Liver (tissue), 9 donors: ENCODE data around the gene MAP6. TPM values are rescaled to one million over a fixed set of nuclear protein-coding genes. Genes with fewer than 3 reads are reported as not detected.

Experiments
- DNase-seq: peaks from one replicate; pipeline ENCODE4 v3.0.0-alpha.2; 2017; ENCODE audit warnings: low spot score
- H3K27ac ChIP-seq, 2 donors: one replicate each; pipeline ENCODE4 v1.7.0; 2013; ENCODE audit warnings: inconsistent platforms in 2 of 2, low read length in 2 of 2, control low read depth in 1 of 2, low read depth in 1 of 2, mild to moderate bottlenecking in 1 of 2
- H3K27me3 ChIP-seq, 4 donors: one replicate each; pipeline versions ENCODE4 v1.6.1 to v1.7.0; 2013; ENCODE audit warnings: low read length in 3 of 4, inconsistent platforms in 1 of 4, mild to moderate bottlenecking in 1 of 4, moderate library complexity in 1 of 4; ENCODE audit not compliant: control insufficient read depth in 4 of 4, insufficient read depth in 4 of 4
- H3K36me3 ChIP-seq, 4 donors: one replicate each; pipeline versions ENCODE4 v1.6.1 to v1.7.0; 2013; ENCODE audit warnings: low read length in 3 of 4, mild to moderate bottlenecking in 3 of 4, low read depth in 1 of 4, moderate library complexity in 1 of 4; ENCODE audit not compliant: control insufficient read depth in 4 of 4, insufficient read depth in 3 of 4
- H3K4me1 ChIP-seq, 4 donors: one replicate each; pipeline versions ENCODE4 v1.6.1 to v1.7.0; 2013; ENCODE audit warnings: low read length in 3 of 4, mild to moderate bottlenecking in 3 of 4, moderate library complexity in 1 of 4; ENCODE audit not compliant: control insufficient read depth in 4 of 4, insufficient read depth in 4 of 4
- H3K4me3 ChIP-seq, 3 donors: one replicate each; pipeline versions ENCODE4 v1.6.1 to v1.7.0; 2013; ENCODE audit warnings: low read length in 3 of 3, control low read depth in 1 of 3, low read depth in 1 of 3, mild to moderate bottlenecking in 1 of 3
- H3K9ac ChIP-seq, 2 donors: one replicate each; pipeline ENCODE4 v1.7.0; 2013; ENCODE audit warnings: low read length in 2 of 2, mild to moderate bottlenecking in 2 of 2, moderate library complexity in 2 of 2, control low read depth in 1 of 2, low read depth in 1 of 2
- H3K9me3 ChIP-seq, 4 donors: one replicate each; pipeline versions ENCODE4 v1.6.1 to v1.7.0; 2013; ENCODE audit warnings: low read length in 3 of 4; ENCODE audit not compliant: control insufficient read depth in 4 of 4
- EGR1 ChIP-seq, 2 donors: IDR thresholded peaks; 2 replicates each; pipeline ENCODE4 v1.6.1; 2016 to 2018; ENCODE audit warnings: antibody characterized with exemption in 2 of 2, low read depth in 2 of 2
- FOXA1 ChIP-seq: IDR thresholded peaks from 2 replicates; pipeline ENCODE4 v1.6.1; 2016; ENCODE audit warnings: antibody characterized with exemption
- FOXA2 ChIP-seq: IDR thresholded peaks from 2 replicates; pipeline ENCODE4 v1.6.1; 2016; ENCODE audit warnings: antibody characterized with exemption
- GABPA ChIP-seq, 2 donors: IDR thresholded peaks in 1 of 2; conservative IDR thresholded peaks in 1 of 2; 2 replicates each; pipeline ENCODE4 v1.6.1; 2016; ENCODE audit warnings: antibody characterized with exemption in 2 of 2, mild to moderate bottlenecking in 1 of 2, moderate library complexity in 1 of 2
- HNF4G ChIP-seq: IDR thresholded peaks from 2 replicates; pipeline ENCODE4 v1.6.1; 2016; ENCODE audit warnings: antibody characterized with exemption
- JUND ChIP-seq, 2 donors: IDR thresholded peaks; 2 replicates each; pipeline ENCODE4 v1.6.1; 2016; ENCODE audit warnings: antibody characterized with exemption in 2 of 2
- NR2F2 ChIP-seq: IDR thresholded peaks from 2 replicates; pipeline ENCODE4 v1.6.1; 2016; ENCODE audit warnings: antibody characterized with exemption
- REST ChIP-seq: IDR thresholded peaks from 2 replicates; pipeline ENCODE4 v1.6.1; 2016; ENCODE audit warnings: antibody characterized with exemption, mild to moderate bottlenecking
- RXRA ChIP-seq, 2 donors: IDR thresholded peaks; 2 replicates each; pipeline ENCODE4 v1.6.1; 2017 to 2018; ENCODE audit warnings: antibody characterized with exemption in 2 of 2, mild to moderate bottlenecking in 1 of 2
- SP1 ChIP-seq: IDR thresholded peaks from 2 replicates; pipeline ENCODE4 v1.6.1; 2018; ENCODE audit warnings: antibody characterized with exemption, mild to moderate bottlenecking
- TAF1 ChIP-seq: conservative IDR thresholded peaks from 2 replicates; pipeline ENCODE4 v1.6.1; 2016; ENCODE audit warnings: antibody characterized with exemption, mild to moderate bottlenecking
- WGBS: extraction: QIAGEN DNeasy Blood & Tissue Kit; methylation state at CpG from one replicate; pipeline ENCODE4 v1.1.7; 2013; 5-methylcytosine and 5-hydroxymethylcytosine counted together
- polyA plus RNA-seq, 2 donors: library from polyadenylated mRNA; stranded (reverse) in 1 of 2; unstranded in 1 of 2; fragments of 200-250 nt in 1 of 2; fragments of >200 nt in 1 of 2; fragmentation: Nextera tagmentation in 1 of 2; extraction: Ambion mirVana in 1 of 2; gene quantifications; one replicate each; pipeline versions ENCODE4 v1.2.1 to v1.2.3, GENCODE V29; 2013 to 2015
- total RNA-seq, 2 donors: library from RNA; depleted of rRNA; stranded (reverse); fragments of >200 nt; gene quantifications; one replicate each; pipeline ENCODE4 v1.2.3, GENCODE V29; 2014
- TF ChIP-seq, protein P1 (sequence below): fragments of 150-350 bp; IDR thresholded peaks from 2 replicates; pipeline ENCODE4 v1.5.1; 2017; ENCODE audit warnings: improper control_type of control experiment, low read depth, low read length; ENCODE audit not compliant: missing input control
- TF ChIP-seq, protein P2 (sequence below): IDR thresholded peaks from 2 replicates; pipeline ENCODE4 v1.6.1; 2016; ENCODE audit warnings: antibody characterized with exemption
- TF ChIP-seq, protein P3 (sequence below): IDR thresholded peaks from 2 replicates; pipeline ENCODE4 v1.6.1; 2016; ENCODE audit warnings: antibody characterized with exemption
- TF ChIP-seq, protein P4 (sequence below): IDR thresholded peaks from 2 replicates; pipeline ENCODE4 v1.6.1; 2016; ENCODE audit warnings: antibody characterized with exemption
- donor health status: healthy.
- donor health status: healthy.
- donor health status: healthy.
- donor health status: healthy.
- donor health status: healthy.

MAP6 gene
- total and polyA plus RNA-seq, 4 donors, result 0.22 to 0.36 (median 0.24) TPM

GRCh38 chr11:75589933-75590332 is 78.9 kb downstream of the MAP6 start:
- TF ChIP-seq HNF4G, result no peak
- no peak for TF ChIP-seq REST
- TF ChIP-seq, protein P1, sequence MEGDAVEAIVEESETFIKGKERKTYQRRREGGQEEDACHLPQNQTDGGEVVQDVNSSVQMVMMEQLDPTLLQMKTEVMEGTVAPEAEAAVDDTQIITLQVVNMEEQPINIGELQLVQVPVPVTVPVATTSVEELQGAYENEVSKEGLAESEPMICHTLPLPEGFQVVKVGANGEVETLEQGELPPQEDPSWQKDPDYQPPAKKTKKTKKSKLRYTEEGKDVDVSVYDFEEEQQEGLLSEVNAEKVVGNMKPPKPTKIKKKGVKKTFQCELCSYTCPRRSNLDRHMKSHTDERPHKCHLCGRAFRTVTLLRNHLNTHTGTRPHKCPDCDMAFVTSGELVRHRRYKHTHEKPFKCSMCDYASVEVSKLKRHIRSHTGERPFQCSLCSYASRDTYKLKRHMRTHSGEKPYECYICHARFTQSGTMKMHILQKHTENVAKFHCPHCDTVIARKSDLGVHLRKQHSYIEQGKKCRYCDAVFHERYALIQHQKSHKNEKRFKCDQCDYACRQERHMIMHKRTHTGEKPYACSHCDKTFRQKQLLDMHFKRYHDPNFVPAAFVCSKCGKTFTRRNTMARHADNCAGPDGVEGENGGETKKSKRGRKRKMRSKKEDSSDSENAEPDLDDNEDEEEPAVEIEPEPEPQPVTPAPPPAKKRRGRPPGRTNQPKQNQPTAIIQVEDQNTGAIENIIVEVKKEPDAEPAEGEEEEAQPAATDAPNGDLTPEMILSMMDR, result no peak
- TF ChIP-seq, protein P2, sequence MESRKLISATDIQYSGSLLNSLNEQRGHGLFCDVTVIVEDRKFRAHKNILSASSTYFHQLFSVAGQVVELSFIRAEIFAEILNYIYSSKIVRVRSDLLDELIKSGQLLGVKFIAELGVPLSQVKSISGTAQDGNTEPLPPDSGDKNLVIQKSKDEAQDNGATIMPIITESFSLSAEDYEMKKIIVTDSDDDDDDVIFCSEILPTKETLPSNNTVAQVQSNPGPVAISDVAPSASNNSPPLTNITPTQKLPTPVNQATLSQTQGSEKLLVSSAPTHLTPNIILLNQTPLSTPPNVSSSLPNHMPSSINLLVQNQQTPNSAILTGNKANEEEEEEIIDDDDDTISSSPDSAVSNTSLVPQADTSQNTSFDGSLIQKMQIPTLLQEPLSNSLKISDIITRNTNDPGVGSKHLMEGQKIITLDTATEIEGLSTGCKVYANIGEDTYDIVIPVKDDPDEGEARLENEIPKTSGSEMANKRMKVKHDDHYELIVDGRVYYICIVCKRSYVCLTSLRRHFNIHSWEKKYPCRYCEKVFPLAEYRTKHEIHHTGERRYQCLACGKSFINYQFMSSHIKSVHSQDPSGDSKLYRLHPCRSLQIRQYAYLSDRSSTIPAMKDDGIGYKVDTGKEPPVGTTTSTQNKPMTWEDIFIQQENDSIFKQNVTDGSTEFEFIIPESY, result no peak
- TF ChIP-seq, protein P3, sequence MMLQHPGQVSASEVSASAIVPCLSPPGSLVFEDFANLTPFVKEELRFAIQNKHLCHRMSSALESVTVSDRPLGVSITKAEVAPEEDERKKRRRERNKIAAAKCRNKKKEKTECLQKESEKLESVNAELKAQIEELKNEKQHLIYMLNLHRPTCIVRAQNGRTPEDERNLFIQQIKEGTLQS, result no peak
- no peaks in the 10 kb centered on the region for H3K27me3 ChIP-seq
- 67% methylated on average over 2 of the region's 2 CpGs for WGBS
- H3K4me3 ChIP-seq, result no peak overlapping the region
- no peaks in the 10 kb centered on the region for H3K36me3 ChIP-seq
- H3K4me1 ChIP-seq, result peaks cover 0 to 9% (median 4%) of the 10 kb centered on the region in 4 donors
- peak; percentile 81 for DNase-seq
- no peak overlapping the region for H3K27ac ChIP-seq
- no peaks in the 10 kb centered on the region for H3K9me3 ChIP-seq
- H3K9ac ChIP-seq, result no peak overlapping the region

DNA sequence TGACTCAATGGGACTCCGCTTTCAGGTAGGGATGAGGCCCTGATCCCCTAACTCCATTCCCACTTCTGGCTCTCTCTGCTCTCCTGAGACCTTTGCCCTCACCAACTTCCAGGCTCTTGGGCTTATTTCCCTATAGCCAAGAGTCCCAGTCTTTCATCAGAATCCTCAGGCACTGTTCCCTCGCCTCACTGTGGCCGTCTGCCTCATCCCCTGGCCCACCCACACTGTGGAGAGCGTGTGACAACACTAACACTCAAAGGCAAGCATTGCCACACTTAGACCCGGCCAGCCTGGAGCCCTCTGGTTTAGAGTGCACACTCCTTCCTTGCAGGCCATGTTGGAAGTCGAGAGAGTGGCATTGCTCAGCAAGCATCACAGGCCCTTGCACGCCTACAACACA is 79.8 kb downstream of the MAP6 start:
- DNase-seq, result no peak
- H3K27me3 ChIP-seq, result no peaks in the 10 kb centered on the region
- H3K4me1 ChIP-seq, result peaks cover 0 to 9% (median 4%) of the 10 kb centered on the region in 4 donors
- 95% methylated on average over 7 of the region's 7 CpGs for whole genome bisulfite sequencing
- H3K36me3 ChIP-seq, result no peaks in the 10 kb centered on the region
- H3K4me3 ChIP-seq, result no peak overlapping the region
- H3K9me3 ChIP-seq, result no peaks in the 10 kb centered on the region
- H3K9ac ChIP-seq, result no peak overlapping the region
- no peak overlapping the region for H3K27ac ChIP-seq
- TF ChIP-seq, protein P3, result no peak
- TF ChIP-seq HNF4G (no peak), FOXA2 (no peak), GABPA (IDR thresholded peaks at IDR 0.05 in 1 of 2, conservative IDR thresholded peaks at IDR 0.05 in 1 of 2) (no peak), SP1 (no peak), EGR1 (IDR thresholded peaks at IDR 0.05; ENCODE audit: low read depth in 2 of 2) (no peak), RXRA (IDR thresholded peaks at IDR 0.05) (no peak), REST (no peak), FOXA1 (no peak), JUND (IDR thresholded peaks at IDR 0.05) (no peak), NR2F2 (no peak), TAF1 (no peak)
- TF ChIP-seq, protein P2, result no peak
- TF ChIP-seq, protein P4, sequence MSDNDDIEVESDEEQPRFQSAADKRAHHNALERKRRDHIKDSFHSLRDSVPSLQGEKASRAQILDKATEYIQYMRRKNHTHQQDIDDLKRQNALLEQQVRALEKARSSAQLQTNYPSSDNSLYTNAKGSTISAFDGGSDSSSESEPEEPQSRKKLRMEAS, result no peak
